Testis (tissue), 2 donors: ENCODE data around the gene PRSS27.

ENCODE experiments used
- CTCF ChIP-seq, 3 experiments: fragments of 450-650 bp in 2 of 3; fragments of 200-600 bp in 1 of 3; sonication (generic) in 1 of 3; IDR thresholded peaks; one replicate each; pipeline ENCODE4 v1.5.1; 2016 to 2019; ENCODE audit warnings: antibody characterized with exemption in 3 of 3, mild to moderate bottlenecking in 2 of 3, moderate library complexity in 1 of 3
- POLR2A ChIP-seq: fragments of 450-650 bp; IDR thresholded peaks from one replicate; pipeline ENCODE4 v1.6.1; 2017; ENCODE audit warnings: antibody characterized with exemption, mild to moderate bottlenecking, moderate library complexity

- TF ChIP-seq CTCF (IDR thresholded peaks at IDR 0.05) (no peak), POLR2A (no peak)
Measured at GRCh38 chr16:2706611-2707311, 13.3 kb downstream of the PRSS27 start.
